GM12891 (cell line): Measurements from ENCODE around the gene RASEF.

Source experiments
- DNase-seq: peaks from one replicate; pipeline ENCODE4 v3.0.0; 2011; ENCODE audit warnings: low spot score; ENCODE audit not compliant: insufficient read length
- FAIRE-seq: peaks from 2 replicates; lab custom pipeline; 2011; peaks lifted over from hg19 to GRCh38; lab: Jason Lieb, UNC
- PAX5 ChIP-seq: IDR thresholded peaks from 2 replicates; pipeline ENCODE4 v1.6.1; 2011; ENCODE audit warnings: low read length, moderate library complexity, mild to moderate bottlenecking; ENCODE audit not compliant: insufficient read depth, severe bottlenecking
- POLR2A ChIP-seq: IDR thresholded peaks from 2 replicates; pipeline ENCODE4 v1.6.1; 2011; ENCODE audit warnings: low read depth, low read length, control low read depth
- POLR2AphosphoS5 ChIP-seq: IDR thresholded peaks from 2 replicates; pipeline ENCODE4 v1.6.1; 2011; ENCODE audit warnings: low read depth, low read length, control low read depth
- POU2F2 ChIP-seq: IDR thresholded peaks from 2 replicates; pipeline ENCODE4 v1.6.1; 2011; ENCODE audit warnings: low read depth, mild to moderate bottlenecking, control low read depth, low read length, moderate library complexity
- SPI1 ChIP-seq: IDR thresholded peaks from 2 replicates; pipeline ENCODE4 v1.6.1; 2011; ENCODE audit warnings: low read depth, low read length, control low read depth
- TAF1 ChIP-seq: IDR thresholded peaks from 2 replicates; pipeline ENCODE4 v1.6.1; 2011; ENCODE audit warnings: low read depth, low read length, control low read depth

The RASEF gene

DNA sequence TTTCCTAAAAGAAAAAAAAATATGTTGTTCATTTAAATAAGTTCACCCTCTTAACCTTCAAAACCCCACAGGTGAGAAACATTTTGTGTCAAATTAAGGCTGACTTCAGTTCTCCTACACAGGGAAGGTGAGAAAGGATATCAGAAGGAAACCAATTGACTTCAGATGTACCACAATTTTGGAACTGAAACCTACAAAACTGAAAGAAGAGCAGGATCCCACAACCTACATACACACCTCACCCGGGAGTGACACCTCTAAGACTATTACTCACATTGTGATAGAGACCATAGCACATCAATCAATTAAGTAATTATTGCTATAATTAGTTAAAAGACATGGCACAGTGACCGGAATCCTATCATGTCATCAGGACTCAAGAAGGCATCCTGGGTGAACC is 47.0 kb downstream of the RASEF start:
- DNase-seq, result no peak
- TF ChIP-seq POU2F2 (no peak), TAF1 (no peak), PAX5 (no peak), POLR2AphosphoS5 (no peak), POLR2A (no peak), SPI1 (no peak)
- FAIRE-seq, result no peak

- DNase-seq (no peak), FAIRE-seq (no peak)
- TF ChIP-seq POU2F2 (no peak), SPI1 (no peak), POLR2A (no peak), POLR2AphosphoS5 (no peak), PAX5 (no peak), TAF1 (no peak)
Measured at GRCh38 chr9:83013867-83014605, 48.9 kb downstream of the RASEF start.

DNA sequence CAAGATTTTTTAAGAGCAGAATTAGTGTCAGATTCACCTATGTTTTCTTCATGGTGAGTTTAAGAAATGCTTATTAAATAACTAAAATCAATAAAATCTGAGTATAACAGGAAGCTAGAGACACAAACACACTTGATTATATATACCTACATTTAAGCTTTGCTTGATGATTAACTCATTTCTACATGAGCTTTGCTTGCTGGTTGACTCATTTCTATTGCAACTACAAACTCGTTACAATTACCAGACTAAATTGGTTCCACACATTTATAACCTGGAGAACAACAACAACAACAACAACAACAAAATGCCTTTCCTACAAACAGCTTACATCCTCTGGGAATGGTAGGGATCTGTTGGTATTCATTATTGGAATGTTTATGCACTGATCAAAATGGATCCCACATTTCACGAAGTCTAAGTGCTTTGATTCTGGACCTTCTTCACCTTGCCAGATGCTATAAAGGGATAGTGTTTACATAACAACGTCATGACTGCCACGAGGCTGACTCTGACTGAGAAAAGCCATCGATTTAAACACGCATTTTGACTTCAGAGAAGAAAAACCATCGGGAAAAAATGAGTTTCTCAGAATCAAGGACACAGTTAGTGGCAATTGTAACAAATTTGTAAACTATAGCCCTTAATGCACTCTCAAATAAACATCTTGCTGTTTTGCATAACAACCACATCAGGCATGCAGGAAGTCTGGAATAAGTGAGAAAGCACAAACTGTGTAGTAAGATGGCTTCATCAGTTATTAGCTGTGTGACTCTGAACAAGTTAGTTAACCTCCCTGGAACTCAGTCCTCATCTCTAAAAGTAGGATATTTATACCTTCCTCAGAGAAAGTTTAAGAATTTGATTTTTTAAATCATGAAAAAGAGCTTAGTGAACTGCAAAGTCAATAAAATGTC is 49.8 kb downstream of the RASEF start:
- DNase-seq (no peak), FAIRE-seq (no peak)
- TF ChIP-seq SPI1 (no peak), TAF1 (no peak), POLR2A (no peak), POLR2AphosphoS5 (no peak), PAX5 (no peak), POU2F2 (no peak)

GRCh38 chr9:83012168-83012921 is 50.6 kb downstream of the RASEF start:
- DNase-seq, result no peak
- no peak for TF ChIP-seq POLR2AphosphoS5
- no peak for TF ChIP-seq PAX5
- TF ChIP-seq POLR2A, result no peak
- TF ChIP-seq POU2F2, result no peak
- TF ChIP-seq SPI1, result no peak
- no peak for TF ChIP-seq TAF1
- no peak for FAIRE-seq

DNA sequence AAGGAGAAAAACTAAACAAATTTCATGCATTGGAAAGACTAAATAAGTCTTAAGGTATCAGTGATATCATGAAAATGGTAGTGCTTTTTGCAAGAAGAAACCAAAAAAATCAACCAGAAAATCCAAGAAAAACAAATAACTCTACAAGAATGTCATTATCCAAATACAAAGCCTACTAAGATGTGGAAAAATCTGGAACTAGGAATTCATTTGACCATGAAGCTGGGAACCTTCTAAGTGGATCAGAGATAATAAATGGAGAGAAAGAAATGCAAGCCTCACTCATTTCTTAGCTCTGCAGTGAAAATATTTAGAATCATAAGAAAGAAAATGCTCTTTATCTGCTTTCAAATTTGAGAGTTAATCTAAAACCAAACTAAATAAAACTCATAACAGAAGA is 51.3 kb downstream of the RASEF start:
- FAIRE-seq (no peak), DNase-seq (no peak)
- no peak for TF ChIP-seq SPI1
- TF ChIP-seq POU2F2, result no peak
- TF ChIP-seq TAF1, result no peak
- no peak for TF ChIP-seq PAX5
- no peak for TF ChIP-seq POLR2A
- TF ChIP-seq POLR2AphosphoS5, result no peak

DNA sequence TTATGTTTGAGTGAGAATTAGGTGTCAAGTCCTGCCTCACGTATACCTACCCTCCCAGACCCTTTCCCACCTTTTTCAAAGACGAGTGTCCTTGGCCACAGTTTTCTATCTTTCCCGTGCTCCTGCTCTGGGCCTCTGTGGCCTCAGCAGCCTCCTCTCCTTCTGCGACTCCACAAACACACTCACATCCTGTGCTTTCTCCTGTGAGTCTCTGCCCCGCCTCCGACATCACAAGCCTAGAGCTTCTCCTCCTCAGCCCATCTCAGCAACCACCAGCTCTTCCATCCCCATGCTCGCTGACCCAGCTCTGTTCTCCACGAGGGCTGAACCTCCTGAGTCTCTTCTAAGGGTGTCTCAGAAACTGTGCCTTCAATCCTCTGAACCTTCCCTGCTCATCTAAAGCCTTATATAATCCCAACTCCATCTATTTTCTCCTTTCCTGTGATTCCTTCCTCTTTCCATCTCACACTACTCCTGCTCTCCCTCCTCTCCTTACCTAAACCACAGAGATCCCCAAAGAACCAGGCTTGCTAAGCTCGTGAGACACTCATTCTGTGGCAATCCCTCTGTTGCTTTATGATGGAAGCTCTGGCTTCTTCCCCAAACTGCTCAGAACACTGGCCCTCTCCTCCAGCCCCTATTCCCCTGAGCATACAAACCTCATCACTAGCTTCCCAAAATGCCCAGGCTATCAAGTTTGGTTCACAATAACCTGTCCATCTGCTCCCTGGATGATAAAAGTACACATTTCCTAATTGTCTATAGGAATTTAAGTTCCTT is 55.2 kb downstream of the RASEF start:
- FAIRE-seq, result no peak
- no peak for TF ChIP-seq SPI1
- no peak for DNase-seq

DNA sequence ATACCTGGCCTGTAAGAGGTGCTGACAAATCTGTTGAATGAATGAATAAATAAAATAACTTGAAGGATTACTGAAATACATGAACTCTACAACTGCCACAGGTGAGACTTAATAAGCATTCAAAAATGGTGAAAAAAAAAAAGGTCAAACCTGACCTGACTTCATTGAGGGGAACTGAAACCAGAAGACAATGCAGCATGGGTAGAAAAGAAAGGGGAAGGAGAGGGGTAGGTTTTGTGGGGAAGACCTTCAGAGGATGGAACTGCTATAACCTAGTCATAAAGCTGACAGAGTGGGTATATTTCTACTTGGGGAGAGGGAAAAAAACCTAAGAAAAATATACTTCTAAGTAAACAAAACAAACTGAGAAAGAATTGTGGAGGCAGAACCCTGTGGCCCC is 56.6 kb downstream of the RASEF start:
- FAIRE-seq (no peak), DNase-seq (no peak)
- TF ChIP-seq SPI1, result peak; percentile 88
- TF ChIP-seq PAX5, result no peak
- TF ChIP-seq POLR2A, result no peak
- no peak for TF ChIP-seq TAF1

DNA sequence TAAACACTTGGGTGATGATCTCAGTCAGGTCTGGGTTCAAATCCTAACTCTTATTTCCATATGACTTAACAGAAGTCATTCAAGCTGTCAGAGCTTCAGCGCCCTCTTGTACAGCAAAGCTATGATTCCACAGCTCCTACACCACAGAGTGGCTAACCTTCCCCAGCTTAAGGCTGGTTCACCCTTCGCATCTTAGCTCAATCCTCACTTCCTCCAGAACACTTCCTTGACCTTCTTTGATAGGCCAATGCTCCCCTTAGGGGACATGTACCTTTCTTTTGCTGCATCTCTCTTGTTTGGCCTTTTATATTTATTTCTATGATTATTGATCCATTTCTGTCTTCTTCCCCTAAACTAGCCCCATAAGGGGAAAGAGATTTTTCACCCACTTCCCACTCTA is 57.0 kb downstream of the RASEF start:
- DNase-seq, result no peak
- FAIRE-seq, result no peak
- TF ChIP-seq PAX5, result no peak
- TF ChIP-seq SPI1, result no peak
- TF ChIP-seq POLR2A, result no peak
- no peak for TF ChIP-seq POU2F2
- no peak for TF ChIP-seq TAF1

DNA sequence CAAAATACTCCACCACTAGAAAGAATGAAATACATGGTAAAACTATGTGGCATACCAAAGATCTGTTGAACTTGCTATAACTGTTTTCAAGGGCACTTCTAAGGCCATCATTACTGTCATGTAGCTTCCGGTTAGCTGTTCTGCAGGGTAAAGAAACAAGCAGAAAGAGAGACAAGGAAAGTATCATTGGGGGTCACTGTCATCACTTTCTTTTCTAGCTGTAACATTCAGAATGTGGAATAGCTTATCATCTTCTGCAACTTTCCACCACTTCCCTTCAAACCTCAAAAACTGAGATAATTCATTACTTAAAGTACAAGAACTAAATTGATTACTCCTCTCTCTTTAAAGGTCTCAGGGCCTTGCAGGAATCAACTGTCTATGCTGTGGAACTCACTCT is 57.6 kb downstream of the RASEF start:
- TF ChIP-seq TAF1, result no peak
- TF ChIP-seq SPI1, result no peak
- no peak for TF ChIP-seq PAX5
- no peak for TF ChIP-seq POU2F2
- TF ChIP-seq POLR2A, result no peak
- no peak for TF ChIP-seq POLR2AphosphoS5
- FAIRE-seq (no peak), DNase-seq (no peak)
